K562 (cell line): ENCODE results near the gene PLCL1.

Experiments
- GATA2 ChIP-seq: sonication (generic); formaldehyde crosslinking; IDR thresholded peaks from 2 replicates; pipeline ENCODE4 v1.4.0; 2020; ENCODE audit warnings: mild to moderate bottlenecking, missing genetic modification reagents
- L3MBTL2 ChIP-seq: fragments of 450-650 bp; IDR thresholded peaks from 2 replicates; pipeline ENCODE4 v1.6.1; 2016; ENCODE audit warnings: mild to moderate bottlenecking, moderate library complexity
- TF ChIP-seq, protein P1 (sequence below): sonication (generic); formaldehyde crosslinking; IDR thresholded peaks from 2 replicates; pipeline ENCODE4 v1.8.0; 2022; ENCODE audit warnings: missing genetic modification reagents, mild to moderate bottlenecking, moderate library complexity, borderline replicate concordance
- TF ChIP-seq, protein P2 (sequence below): sonication (generic); formaldehyde crosslinking; IDR thresholded peaks from 2 replicates; pipeline ENCODE4 v1.8.0; 2022; ENCODE audit warnings: missing genetic modification reagents, mild to moderate bottlenecking, borderline replicate concordance

DNA sequence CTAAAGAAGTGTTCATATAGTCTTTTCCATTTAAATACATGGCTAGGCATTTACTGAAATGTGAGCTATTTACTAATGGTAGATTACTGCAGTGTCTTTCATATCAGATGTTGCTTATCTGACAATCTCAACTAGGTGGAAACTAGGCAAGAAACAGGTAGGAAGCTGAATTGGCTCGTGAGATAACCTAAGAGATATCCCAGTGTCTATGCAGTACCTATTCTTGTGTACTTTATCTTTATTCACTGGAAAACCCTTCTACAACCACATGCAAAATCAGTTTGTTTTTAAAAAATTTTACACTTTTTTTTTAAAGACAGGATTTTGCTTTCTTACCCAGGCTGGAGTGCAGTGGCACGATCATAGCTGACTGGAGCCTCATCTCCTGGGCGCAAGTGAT lies 63.8 kb downstream of the PLCL1 start:
- TF ChIP-seq, protein P1, sequence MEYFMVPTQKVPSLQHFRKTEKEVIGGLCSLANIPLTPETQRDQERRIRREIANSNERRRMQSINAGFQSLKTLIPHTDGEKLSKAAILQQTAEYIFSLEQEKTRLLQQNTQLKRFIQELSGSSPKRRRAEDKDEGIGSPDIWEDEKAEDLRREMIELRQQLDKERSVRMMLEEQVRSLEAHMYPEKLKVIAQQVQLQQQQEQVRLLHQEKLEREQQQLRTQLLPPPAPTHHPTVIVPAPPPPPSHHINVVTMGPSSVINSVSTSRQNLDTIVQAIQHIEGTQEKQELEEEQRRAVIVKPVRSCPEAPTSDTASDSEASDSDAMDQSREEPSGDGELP: no peak
- TF ChIP-seq L3MBTL2 (no peak), GATA2 (CRISPR knock-in tag) (no peak)
- TF ChIP-seq, protein P2, sequence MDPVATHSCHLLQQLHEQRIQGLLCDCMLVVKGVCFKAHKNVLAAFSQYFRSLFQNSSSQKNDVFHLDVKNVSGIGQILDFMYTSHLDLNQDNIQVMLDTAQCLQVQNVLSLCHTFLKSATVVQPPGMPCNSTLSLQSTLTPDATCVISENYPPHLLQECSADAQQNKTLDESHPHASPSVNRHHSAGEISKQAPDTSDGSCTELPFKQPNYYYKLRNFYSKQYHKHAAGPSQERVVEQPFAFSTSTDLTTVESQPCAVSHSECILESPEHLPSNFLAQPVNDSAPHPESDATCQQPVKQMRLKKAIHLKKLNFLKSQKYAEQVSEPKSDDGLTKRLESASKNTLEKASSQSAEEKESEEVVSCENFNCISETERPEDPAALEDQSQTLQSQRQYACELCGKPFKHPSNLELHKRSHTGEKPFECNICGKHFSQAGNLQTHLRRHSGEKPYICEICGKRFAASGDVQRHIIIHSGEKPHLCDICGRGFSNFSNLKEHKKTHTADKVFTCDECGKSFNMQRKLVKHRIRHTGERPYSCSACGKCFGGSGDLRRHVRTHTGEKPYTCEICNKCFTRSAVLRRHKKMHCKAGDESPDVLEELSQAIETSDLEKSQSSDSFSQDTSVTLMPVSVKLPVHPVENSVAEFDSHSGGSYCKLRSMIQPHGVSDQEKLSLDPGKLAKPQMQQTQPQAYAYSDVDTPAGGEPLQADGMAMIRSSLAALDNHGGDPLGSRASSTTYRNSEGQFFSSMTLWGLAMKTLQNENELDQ (CRISPR knock-in tag): no peak
